Activated CD4-positive, alpha-beta T cell treated with anti-CD3 and anti-CD28 coated beads, Interleukin-10, Interleukin-2, amounts not matched to agents 100 ng/mL and 50 ng/mL, durations not matched to agents 16 hours and 8 hours (primary cell): ENCODE data around the gene RAB3IL1.

Experiments
- DNase-seq: peaks from one replicate; pipeline ENCODE4 v3.0.0-alpha.2; 2020

The RAB3IL1 gene

DNA sequence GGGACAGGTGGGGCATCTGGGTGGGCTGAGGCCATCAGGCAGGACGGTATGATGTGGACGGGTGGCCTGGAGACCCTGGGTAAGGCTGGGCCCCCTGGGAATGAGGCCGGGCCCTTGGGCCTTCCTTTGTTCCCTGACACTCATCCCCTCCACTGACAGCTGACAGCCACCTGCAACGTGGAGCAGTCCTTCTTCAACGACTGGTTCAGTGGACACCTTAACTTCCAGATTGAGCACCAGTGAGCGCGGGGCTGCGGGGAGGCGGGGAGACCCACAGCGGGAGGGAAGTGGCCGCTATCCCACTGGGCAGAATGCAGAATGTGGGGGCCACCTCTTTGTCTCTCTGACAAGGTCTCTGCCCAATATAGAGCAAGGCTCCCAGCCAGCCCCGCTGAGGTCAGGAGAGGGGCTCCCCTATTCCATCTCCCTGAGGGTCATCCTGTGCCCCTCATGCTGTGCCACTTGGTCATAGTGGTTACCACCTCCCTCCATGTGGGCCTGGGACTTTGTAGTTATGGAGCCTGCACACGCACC lies 53.8 kb downstream of the RAB3IL1 start:
- no peak for DNase-seq

DNA sequence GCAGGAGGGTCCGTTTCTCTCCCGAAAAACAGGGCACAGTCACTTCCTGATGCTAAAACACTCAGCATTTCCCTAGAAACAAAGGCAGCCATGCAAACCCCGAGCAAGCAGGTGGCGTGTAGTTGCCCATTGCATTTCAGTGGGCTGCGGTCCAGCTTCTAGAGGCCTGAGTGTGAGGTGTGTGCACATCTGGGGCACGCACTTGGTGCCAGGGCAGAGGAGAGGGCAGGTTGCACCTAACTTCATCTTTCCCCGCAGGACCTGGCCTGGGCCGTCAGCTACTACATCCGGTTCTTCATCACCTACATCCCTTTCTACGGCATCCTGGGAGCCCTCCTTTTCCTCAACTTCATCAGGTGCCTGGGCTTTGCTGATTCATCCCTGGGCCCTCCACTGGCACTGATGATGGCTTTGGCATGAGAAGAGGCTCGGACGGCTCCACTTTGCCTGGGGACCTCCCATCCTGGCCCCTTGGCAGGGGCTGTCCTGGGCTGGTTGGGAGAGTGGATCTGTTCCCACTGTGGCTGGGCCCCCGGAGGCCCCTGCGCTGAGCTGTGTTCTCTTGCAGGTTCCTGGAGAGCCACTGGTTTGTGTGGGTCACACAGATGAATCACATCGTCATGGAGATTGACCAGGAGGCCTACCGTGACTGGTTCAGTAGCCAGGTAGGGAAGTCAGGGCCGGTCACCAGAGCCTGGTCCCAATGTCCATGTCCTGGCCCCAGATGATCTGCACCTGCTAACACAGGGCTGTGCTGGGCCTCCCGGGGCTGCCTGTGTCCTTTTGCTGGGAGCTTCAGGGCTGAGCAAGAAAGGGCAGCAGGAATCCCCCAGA lies 54.4 kb downstream of the RAB3IL1 start:
- no peak for DNase-seq

DNA sequence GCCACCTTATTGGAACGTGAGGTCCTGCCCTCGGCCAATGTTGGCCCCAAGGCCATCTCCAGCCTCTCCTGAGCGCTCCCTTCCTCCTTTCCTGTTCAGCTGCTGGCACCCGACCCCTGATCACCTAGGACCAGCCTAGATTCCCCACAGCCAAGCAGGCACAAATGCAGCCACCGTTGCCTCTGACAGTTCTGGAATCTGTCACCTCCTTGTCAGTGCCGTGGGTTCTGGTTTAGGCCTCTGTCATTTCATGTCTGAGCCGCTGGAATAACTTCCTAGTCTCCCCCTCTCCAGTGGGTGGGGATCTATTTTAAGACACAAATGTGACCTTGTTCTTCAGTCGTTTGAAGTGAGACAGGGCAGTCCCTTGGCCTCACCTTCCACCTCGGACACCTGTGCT lies 55.7 kb downstream of the RAB3IL1 start:
- DNase-seq: no peak

- no peak for DNase-seq
Observed at GRCh38 chr11:61860054-61860903, 57.1 kb downstream of the RAB3IL1 start.

- DNase-seq: no peak
Observed at GRCh38 chr11:61855939-61856680, 61.3 kb downstream of the RAB3IL1 start.

DNA sequence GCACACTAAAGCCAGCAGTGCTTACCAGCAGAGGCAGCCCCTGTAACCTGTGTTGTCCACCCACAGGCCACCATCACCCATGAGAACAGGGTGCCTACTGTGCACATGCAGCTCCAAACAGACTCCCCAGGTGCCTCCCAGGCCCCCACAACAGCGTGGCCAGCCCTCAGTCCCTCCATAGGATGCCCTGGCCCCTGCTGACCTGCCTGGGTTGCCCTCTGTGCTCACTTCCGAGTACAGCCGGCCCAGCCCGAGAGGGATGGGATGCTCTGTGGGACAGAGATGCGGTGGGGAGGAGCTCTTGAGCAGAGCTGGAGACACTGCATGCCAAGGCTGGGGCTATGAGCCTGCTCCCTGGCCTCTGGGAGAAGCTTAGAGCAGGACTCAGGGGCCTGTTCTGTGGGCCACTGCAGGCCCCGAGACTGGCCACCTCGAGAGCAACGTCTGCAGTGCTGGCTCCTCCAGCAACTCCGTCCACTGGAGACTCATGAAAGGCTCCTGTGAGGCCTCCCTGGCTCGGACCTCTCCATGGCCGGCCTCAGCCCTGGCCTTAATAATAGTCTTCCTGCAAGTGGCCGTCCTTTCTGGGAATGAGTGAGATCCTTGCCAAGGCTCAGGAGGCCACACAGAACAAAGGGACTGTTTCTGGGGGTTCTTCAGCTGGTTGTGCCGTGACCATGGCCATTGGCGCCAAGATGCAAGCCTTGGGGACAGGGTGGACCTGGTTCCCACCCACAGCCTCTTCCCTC lies 62.2 kb downstream of the RAB3IL1 start:
- no peak for DNase-seq

DNA sequence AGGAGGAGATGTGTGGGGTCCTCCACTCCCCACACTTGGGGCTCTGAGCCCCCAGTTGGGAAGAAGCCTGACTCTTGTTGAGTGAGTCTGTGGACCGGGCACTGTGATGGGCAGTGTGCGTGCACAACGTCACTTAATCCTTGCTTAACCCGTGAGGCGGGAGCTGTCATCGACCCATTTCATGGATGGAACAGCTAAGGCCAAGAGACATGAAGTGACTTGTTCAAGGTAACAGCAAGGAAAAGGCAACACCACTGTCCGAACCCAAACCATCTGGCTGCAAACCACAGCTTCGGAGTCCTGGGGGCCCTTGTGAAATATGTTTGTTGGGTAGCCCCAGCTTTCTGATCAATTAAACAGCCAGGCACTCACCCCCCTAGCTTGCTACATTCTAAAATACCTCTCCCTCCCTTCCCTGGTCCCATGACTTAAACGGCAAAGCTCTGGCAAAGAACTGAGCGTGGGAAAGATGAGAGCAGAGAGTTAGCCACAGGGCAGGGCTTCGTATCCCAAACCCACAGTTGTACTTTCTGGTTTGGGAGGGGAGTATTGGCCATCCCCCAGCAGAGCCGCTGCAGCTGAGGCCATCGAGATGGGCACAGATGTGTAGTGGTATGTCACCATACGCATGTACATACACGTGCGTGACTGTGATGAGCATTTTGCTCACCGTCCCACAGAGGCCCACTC lies 63.0 kb downstream of the RAB3IL1 start:
- no peak for DNase-seq

DNA sequence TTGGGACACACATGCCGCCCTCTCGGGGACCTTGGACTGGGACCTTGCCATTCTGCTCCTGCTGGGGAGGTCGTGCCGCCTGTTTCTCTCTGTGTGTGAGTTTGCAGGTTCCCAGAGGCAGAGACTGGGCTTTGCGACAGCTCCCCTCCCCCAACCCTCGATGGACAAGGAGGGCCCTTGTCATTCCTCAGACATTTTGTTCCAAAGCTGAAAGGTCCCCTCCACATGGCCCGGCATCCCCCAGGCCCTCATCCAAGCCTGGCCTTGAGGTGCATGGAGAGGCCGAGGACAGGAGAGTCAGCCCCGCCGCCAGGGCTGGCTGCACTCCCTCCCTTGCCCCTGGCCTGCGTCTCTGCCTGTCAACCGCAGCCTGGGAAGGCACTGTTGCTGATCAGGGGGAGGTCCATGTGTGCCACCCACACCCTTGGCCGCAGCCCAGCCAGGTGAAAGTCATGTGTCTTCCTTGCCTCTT lies 63.6 kb downstream of the RAB3IL1 start:
- no peak for DNase-seq

GRCh38 chr11:61851900-61852295 lies 65.5 kb downstream of the RAB3IL1 start:
- DNase-seq: no peak

DNA sequence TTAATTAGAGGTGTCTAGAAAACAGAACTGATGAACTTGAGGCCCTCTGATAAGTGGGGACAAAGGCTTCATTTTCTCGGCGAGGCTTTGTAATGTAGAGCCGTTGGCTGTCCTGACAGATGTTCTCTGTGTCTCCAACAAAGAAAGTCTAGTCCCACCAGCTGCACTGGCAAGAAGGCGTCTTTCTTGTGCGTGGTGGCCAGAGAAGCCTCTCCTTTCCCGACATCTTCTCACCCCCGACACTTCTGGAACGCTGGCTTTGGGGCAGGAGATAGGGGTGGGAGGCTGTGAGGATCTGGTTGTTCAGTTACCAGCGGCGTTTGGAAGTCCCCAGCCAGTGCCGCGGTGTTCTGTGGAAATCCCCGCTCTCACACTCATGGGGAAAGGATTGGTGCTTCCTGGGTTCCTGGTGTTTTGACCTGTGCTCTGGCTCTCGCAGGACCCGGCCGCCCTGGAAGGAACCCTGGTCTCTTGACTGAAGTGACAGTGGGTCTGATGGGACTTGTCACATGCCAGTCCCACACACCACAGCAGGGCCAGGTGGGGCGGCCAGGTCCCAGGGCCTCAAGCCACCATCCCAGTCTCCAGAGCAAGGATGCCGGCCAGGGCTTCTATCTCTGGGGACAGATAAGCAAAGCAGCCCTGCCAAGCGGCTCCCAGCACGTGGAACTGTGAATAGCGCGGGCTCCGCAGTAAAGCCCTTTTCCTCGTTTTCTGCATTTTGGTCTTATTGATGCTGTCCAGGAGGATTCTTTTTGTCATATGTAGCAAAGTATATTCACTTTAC lies 66.1 kb downstream of the RAB3IL1 start:
- no peak for DNase-seq

- DNase-seq: no peak
Observed at GRCh38 chr11:61850687-61851086, 66.7 kb downstream of the RAB3IL1 start.

DNA sequence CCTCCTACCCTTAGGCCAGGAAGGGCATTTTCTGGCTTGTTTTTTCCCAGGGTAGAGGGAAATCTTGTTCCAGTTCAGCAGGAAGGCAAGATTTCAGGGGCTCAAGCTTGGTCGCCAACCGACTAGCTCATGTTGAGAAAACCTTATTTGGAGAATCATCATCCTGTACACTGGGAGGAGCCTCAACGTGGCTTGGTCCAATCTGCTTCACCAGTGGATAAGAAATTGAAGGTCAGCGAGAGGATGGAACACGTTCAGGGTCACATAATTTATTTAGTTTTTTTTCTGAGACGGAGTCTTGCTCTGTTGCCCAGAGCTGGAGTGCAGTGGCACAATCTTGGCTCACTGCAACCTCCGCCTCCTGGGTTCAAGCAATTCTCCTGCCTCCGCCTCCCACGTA lies 68.7 kb downstream of the RAB3IL1 start:
- DNase-seq: no peak

DNA sequence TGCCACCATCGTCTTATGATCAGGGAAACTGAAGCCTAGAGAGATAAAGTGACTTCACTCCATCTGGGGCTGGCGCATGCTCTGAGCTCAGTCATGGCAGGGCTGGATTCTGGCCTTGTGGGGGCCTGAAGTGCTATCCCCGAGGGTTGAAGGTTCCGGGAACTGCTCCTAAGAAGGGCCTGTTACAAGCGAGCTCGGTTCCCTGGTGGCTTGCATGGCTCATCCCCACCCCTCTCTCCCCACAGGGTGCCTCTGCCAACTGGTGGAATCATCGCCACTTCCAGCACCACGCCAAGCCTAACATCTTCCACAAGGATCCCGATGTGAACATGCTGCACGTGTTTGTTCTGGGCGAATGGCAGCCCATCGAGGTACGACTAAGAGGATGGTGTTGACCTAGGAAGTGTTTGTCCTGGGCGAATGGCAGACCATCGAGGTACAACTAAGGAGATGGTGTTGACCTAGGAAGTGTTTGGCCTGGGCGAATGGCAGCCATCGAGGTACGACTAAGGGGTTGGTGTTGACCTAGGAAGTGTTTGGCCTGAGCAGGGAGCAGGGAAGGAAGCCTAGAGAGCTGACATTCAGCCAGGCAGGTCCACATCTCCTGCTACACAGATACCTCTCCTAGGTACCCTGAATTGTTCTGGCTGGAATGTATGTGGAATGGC lies 69.3 kb downstream of the RAB3IL1 start:
- DNase-seq: no peak
